Measurements from ENCODE around the gene NUB1.

The NUB1 gene

GRCh38 chr7:151313857-151314256 is 27.8 kb upstream of the NUB1 start:
- no peaks in the 10 kb centered on the region for H3K36me3 ChIP-seq (ENCODE audit: control insufficient read depth, insufficient read depth, low read length)
- no peaks in the 10 kb centered on the region for H3K27me3 ChIP-seq (replicated peaks; ENCODE audit: control insufficient read depth, insufficient read depth, low read length, poor library complexity, severe bottlenecking)
- H3K4me1 ChIP-seq (ENCODE audit: control insufficient read depth, insufficient read depth, low read length, poor library complexity, severe bottlenecking) = no peaks in the 10 kb centered on the region
- no peak overlapping the region for H3K27ac ChIP-seq (ENCODE audit: insufficient read depth, low read length, poor library complexity, severe bottlenecking)
- DNase-seq = no peak
- peaks cover 5% of the 10 kb centered on the region for H3K9me3 ChIP-seq (ENCODE audit: control insufficient read depth, low read length)
- no peak overlapping the region for H3K4me3 ChIP-seq (ENCODE audit: insufficient read depth, low read depth, low read length, poor library complexity, severe bottlenecking)

- DNase-seq = no peak
- no peaks in the 10 kb centered on the region for H3K27me3 ChIP-seq (replicated peaks; ENCODE audit: control insufficient read depth, insufficient read depth, low read length, poor library complexity, severe bottlenecking)
- H3K36me3 ChIP-seq (ENCODE audit: control insufficient read depth, insufficient read depth, low read length) = no peaks in the 10 kb centered on the region
- no peak overlapping the region for H3K4me3 ChIP-seq (ENCODE audit: insufficient read depth, low read depth, low read length, poor library complexity, severe bottlenecking)
- H3K27ac ChIP-seq (ENCODE audit: insufficient read depth, low read length, poor library complexity, severe bottlenecking) = no peak overlapping the region
- peaks cover 7% of the 10 kb centered on the region for H3K9me3 ChIP-seq (ENCODE audit: control insufficient read depth, low read length)
- H3K4me1 ChIP-seq (ENCODE audit: control insufficient read depth, insufficient read depth, low read length, poor library complexity, severe bottlenecking) = no peaks in the 10 kb centered on the region
Measured at GRCh38 chr7:151314401-151314800, 27.2 kb upstream of the NUB1 start.

GRCh38 chr7:151315038-151315655 is 26.5 kb upstream of the NUB1 start:
- Histone ChIP-seq H3K4me1 (ENCODE audit: control insufficient read depth, insufficient read depth, low read length, poor library complexity, severe bottlenecking) (no peaks in the 10 kb centered on the region), H3K9me3 (ENCODE audit: control insufficient read depth, low read length) (peaks cover 10% of the 10 kb centered on the region), H3K36me3 (ENCODE audit: control insufficient read depth, insufficient read depth, low read length) (no peaks in the 10 kb centered on the region), H3K4me3 (ENCODE audit: insufficient read depth, low read depth, low read length, poor library complexity, severe bottlenecking) (no peak overlapping the region), H3K27ac (ENCODE audit: insufficient read depth, low read length, poor library complexity, severe bottlenecking) (no peak overlapping the region), H3K27me3 (replicated peaks; ENCODE audit: control insufficient read depth, insufficient read depth, low read length, poor library complexity, severe bottlenecking) (no peaks in the 10 kb centered on the region)
- DNase-seq = peak; percentile 52 to 71 (median 59)

- Histone ChIP-seq H3K9me3 (ENCODE audit: control insufficient read depth, low read length) (peaks cover 5% of the 10 kb centered on the region), H3K4me3 (ENCODE audit: insufficient read depth, low read depth, low read length, poor library complexity, severe bottlenecking) (no peak overlapping the region), H3K4me1 (ENCODE audit: control insufficient read depth, insufficient read depth, low read length, poor library complexity, severe bottlenecking) (no peaks in the 10 kb centered on the region), H3K36me3 (ENCODE audit: control insufficient read depth, insufficient read depth, low read length) (no peaks in the 10 kb centered on the region), H3K27ac (ENCODE audit: insufficient read depth, low read length, poor library complexity, severe bottlenecking) (no peak overlapping the region), H3K27me3 (replicated peaks; ENCODE audit: control insufficient read depth, insufficient read depth, low read length, poor library complexity, severe bottlenecking) (no peaks in the 10 kb centered on the region)
- no peak for DNase-seq
Measured at GRCh38 chr7:151316896-151317295, 24.7 kb upstream of the NUB1 start.

GRCh38 chr7:151317936-151318335 is 23.7 kb upstream of the NUB1 start:
- no peak for DNase-seq
- no peak overlapping the region for H3K4me3 ChIP-seq (ENCODE audit: insufficient read depth, low read depth, low read length, poor library complexity, severe bottlenecking)
- H3K4me1 ChIP-seq (ENCODE audit: control insufficient read depth, insufficient read depth, low read length, poor library complexity, severe bottlenecking) = no peaks in the 10 kb centered on the region
- H3K9me3 ChIP-seq (ENCODE audit: control insufficient read depth, low read length) = peaks cover 5% of the 10 kb centered on the region
- no peak overlapping the region for H3K27ac ChIP-seq (ENCODE audit: insufficient read depth, low read length, poor library complexity, severe bottlenecking)
- no peaks in the 10 kb centered on the region for H3K36me3 ChIP-seq (ENCODE audit: control insufficient read depth, insufficient read depth, low read length)
- H3K27me3 ChIP-seq (replicated peaks; ENCODE audit: control insufficient read depth, insufficient read depth, low read length, poor library complexity, severe bottlenecking) = no peaks in the 10 kb centered on the region

- Histone ChIP-seq H3K27ac (ENCODE audit: insufficient read depth, low read length, poor library complexity, severe bottlenecking) (no peak overlapping the region), H3K4me3 (ENCODE audit: insufficient read depth, low read depth, low read length, poor library complexity, severe bottlenecking) (no peak overlapping the region), H3K9me3 (ENCODE audit: control insufficient read depth, low read length) (peaks cover 5% of the 10 kb centered on the region)
Measured at GRCh38 chr7:151319189-151319588, 22.4 kb upstream of the NUB1 start.

GRCh38 chr7:151320263-151320845 is 21.3 kb upstream of the NUB1 start:
- DNase-seq = no peak
- H3K27ac ChIP-seq (ENCODE audit: insufficient read depth, low read length, poor library complexity, severe bottlenecking) = no peak overlapping the region
- H3K4me1 ChIP-seq (ENCODE audit: control insufficient read depth, insufficient read depth, low read length, poor library complexity, severe bottlenecking) = no peaks in the 10 kb centered on the region
- no peak overlapping the region for H3K4me3 ChIP-seq (ENCODE audit: insufficient read depth, low read depth, low read length, poor library complexity, severe bottlenecking)
- peaks cover 5% of the 10 kb centered on the region for H3K9me3 ChIP-seq (ENCODE audit: control insufficient read depth, low read length)
- no peaks in the 10 kb centered on the region for H3K27me3 ChIP-seq (replicated peaks; ENCODE audit: control insufficient read depth, insufficient read depth, low read length, poor library complexity, severe bottlenecking)
- no peaks in the 10 kb centered on the region for H3K36me3 ChIP-seq (ENCODE audit: control insufficient read depth, insufficient read depth, low read length)

More at GRCh38 chr7:151319189-151319588, 22.4 kb upstream of the NUB1 start:
- no peaks in the 10 kb centered on the region for H3K4me1 ChIP-seq (ENCODE audit: control insufficient read depth, insufficient read depth, low read length, poor library complexity, severe bottlenecking)
- no peak for DNase-seq
- no peaks in the 10 kb centered on the region for H3K36me3 ChIP-seq (ENCODE audit: control insufficient read depth, insufficient read depth, low read length)
- H3K27me3 ChIP-seq (replicated peaks; ENCODE audit: control insufficient read depth, insufficient read depth, low read length, poor library complexity, severe bottlenecking) = no peaks in the 10 kb centered on the region

GRCh38 chr7:151321341-151321740 is 20.3 kb upstream of the NUB1 start:
- Histone ChIP-seq H3K27me3 (replicated peaks; ENCODE audit: control insufficient read depth, insufficient read depth, low read length, poor library complexity, severe bottlenecking) (no peaks in the 10 kb centered on the region), H3K4me3 (ENCODE audit: insufficient read depth, low read depth, low read length, poor library complexity, severe bottlenecking) (no peak overlapping the region), H3K36me3 (ENCODE audit: control insufficient read depth, insufficient read depth, low read length) (no peaks in the 10 kb centered on the region), H3K9me3 (ENCODE audit: control insufficient read depth, low read length) (peaks cover 5% of the 10 kb centered on the region), H3K27ac (ENCODE audit: insufficient read depth, low read length, poor library complexity, severe bottlenecking) (no peak overlapping the region), H3K4me1 (ENCODE audit: control insufficient read depth, insufficient read depth, low read length, poor library complexity, severe bottlenecking) (no peaks in the 10 kb centered on the region)
- DNase-seq = no peak

- H3K27me3 ChIP-seq (replicated peaks; ENCODE audit: control insufficient read depth, insufficient read depth, low read length, poor library complexity, severe bottlenecking) = no peaks in the 10 kb centered on the region
- H3K27ac ChIP-seq (ENCODE audit: insufficient read depth, low read length, poor library complexity, severe bottlenecking) = no peak overlapping the region
Measured at GRCh38 chr7:151322906-151323305, 18.7 kb upstream of the NUB1 start.

GRCh38 chr7:151327022-151327421 is 14.6 kb upstream of the NUB1 start:
- Histone ChIP-seq H3K4me3 (ENCODE audit: insufficient read depth, low read depth, low read length, poor library complexity, severe bottlenecking) (no peak overlapping the region), H3K27ac (ENCODE audit: insufficient read depth, low read length, poor library complexity, severe bottlenecking) (no peak overlapping the region), H3K4me1 (ENCODE audit: control insufficient read depth, insufficient read depth, low read length, poor library complexity, severe bottlenecking) (no peaks in the 10 kb centered on the region), H3K9me3 (ENCODE audit: control insufficient read depth, low read length) (no peaks in the 10 kb centered on the region), H3K27me3 (replicated peaks; ENCODE audit: control insufficient read depth, insufficient read depth, low read length, poor library complexity, severe bottlenecking) (no peaks in the 10 kb centered on the region), H3K36me3 (ENCODE audit: control insufficient read depth, insufficient read depth, low read length) (no peaks in the 10 kb centered on the region)
- no peak for DNase-seq

More at GRCh38 chr7:151322906-151323305, 18.7 kb upstream of the NUB1 start:
- H3K36me3 ChIP-seq (ENCODE audit: control insufficient read depth, insufficient read depth, low read length) = no peaks in the 10 kb centered on the region
- no peak overlapping the region for H3K4me3 ChIP-seq (ENCODE audit: insufficient read depth, low read depth, low read length, poor library complexity, severe bottlenecking)
- no peaks in the 10 kb centered on the region for H3K4me1 ChIP-seq (ENCODE audit: control insufficient read depth, insufficient read depth, low read length, poor library complexity, severe bottlenecking)
- no peak for DNase-seq
- peaks cover 5% of the 10 kb centered on the region for H3K9me3 ChIP-seq (ENCODE audit: control insufficient read depth, low read length)
